HFF-Myc (cell line): ENCODE measurements around the gene SLC22A7.
"Not testable (repeated sequence)": the region's sequence is repeated elsewhere in the genome, so short reads cannot be mapped to it uniquely, and the experiment has no call there.

Experiments
- DNase-seq: peaks from one replicate; pipeline ENCODE4 v3.0.0-alpha.2; 2011; ENCODE audit warnings: low read depth; ENCODE audit errors: extremely low read depth
- H3K4me3 ChIP-seq: replicated peaks from 2 replicates; pipeline ENCODE4 v1.5.1; 2011; ENCODE audit warnings: low read depth, mild to moderate bottlenecking, control low read depth, low read length
- TF ChIP-seq, protein P1 (sequence below): IDR thresholded peaks from 2 replicates; pipeline ENCODE4 v1.5.1; 2012; ENCODE audit warnings: mild to moderate bottlenecking, low read depth, low read length, control low read depth; ENCODE audit errors: missing control alignments

SLC22A7 gene

DNA sequence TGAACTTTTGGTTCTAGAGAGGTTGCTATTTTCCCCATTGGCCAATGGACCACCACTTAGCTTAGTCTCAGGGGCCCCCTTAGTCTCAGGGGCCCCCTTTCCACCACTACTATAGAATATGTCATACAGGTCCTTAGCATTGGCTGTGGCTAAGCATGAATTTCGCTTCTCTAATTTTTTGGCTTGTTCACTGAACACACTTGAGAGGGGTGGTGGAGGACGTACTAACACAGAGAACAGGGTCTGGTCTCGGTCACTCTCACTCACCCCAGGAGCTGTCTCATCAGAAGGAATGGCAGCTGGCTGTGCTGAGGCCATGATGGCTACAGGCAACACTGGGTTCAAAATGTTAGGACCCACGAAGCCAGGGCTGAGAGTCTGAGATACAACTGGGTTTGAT, 41.1 kb downstream of the SLC22A7 start:
- no peak for DNase-seq
- TF ChIP-seq, protein P1, sequence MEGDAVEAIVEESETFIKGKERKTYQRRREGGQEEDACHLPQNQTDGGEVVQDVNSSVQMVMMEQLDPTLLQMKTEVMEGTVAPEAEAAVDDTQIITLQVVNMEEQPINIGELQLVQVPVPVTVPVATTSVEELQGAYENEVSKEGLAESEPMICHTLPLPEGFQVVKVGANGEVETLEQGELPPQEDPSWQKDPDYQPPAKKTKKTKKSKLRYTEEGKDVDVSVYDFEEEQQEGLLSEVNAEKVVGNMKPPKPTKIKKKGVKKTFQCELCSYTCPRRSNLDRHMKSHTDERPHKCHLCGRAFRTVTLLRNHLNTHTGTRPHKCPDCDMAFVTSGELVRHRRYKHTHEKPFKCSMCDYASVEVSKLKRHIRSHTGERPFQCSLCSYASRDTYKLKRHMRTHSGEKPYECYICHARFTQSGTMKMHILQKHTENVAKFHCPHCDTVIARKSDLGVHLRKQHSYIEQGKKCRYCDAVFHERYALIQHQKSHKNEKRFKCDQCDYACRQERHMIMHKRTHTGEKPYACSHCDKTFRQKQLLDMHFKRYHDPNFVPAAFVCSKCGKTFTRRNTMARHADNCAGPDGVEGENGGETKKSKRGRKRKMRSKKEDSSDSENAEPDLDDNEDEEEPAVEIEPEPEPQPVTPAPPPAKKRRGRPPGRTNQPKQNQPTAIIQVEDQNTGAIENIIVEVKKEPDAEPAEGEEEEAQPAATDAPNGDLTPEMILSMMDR: no peak
- no peak overlapping the region for H3K4me3 ChIP-seq

- not testable (repeated sequence) for DNase-seq, H3K4me3 ChIP-seq
Observed at GRCh38 chr6:43346243-43346642, 48.2 kb downstream of the SLC22A7 start.

- DNase-seq: no peak
- TF ChIP-seq, protein P1: no peak
- no peak overlapping the region for H3K4me3 ChIP-seq
Observed at GRCh38 chr6:43347021-43347420, 49.0 kb downstream of the SLC22A7 start.

- TF ChIP-seq, protein P1: no peak
- DNase-seq: no peak
Observed at GRCh38 chr6:43347444-43347843, 49.4 kb downstream of the SLC22A7 start.

GRCh38 chr6:43351951-43352350, 53.9 kb downstream of the SLC22A7 start:
- DNase-seq: not testable (repeated sequence)

More at GRCh38 chr6:43347444-43347843, 49.4 kb downstream of the SLC22A7 start:
- no peak overlapping the region for H3K4me3 ChIP-seq

More at GRCh38 chr6:43351951-43352350, 53.9 kb downstream of the SLC22A7 start:
- not testable (repeated sequence) for H3K4me3 ChIP-seq
